ENCODE results near the gene TP73. TPM values are rescaled to one million over a fixed set of nuclear protein-coding genes. Genes with fewer than 3 reads are reported as not detected.

The TP73 gene
- total RNA-seq, 1 experiment from 2014 or later, result 11.9 TPM

DNA sequence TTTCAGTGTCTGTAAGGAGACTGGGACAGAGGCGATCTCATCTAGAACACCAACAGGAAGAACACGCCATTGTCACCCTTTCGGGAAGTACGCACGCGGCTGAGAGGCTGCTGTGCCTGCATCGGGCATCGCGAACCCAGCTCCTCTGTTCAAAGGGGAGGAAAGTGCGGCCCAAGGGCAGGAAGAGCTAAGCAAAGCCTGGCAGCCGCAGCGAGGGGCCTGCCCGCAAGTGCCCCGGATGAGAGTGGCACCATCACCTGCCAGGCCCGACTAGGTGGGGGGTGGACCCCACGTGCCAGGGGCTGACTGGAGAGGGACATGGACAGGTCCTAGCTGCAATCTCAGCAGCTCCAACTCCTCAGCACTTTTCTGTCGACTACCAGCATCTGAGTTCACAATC, 20.0 kb upstream of the TP73 start:
- Histone ChIP-seq H3K4me3 (ENCODE audit: low read depth, low read length) (no peak overlapping the region), H3K36me3 (ENCODE audit: control insufficient read depth, insufficient read depth, low read length) (peaks cover 3% of the 10 kb centered on the region), H3K27me3 (replicated peaks; ENCODE audit: control insufficient read depth, insufficient read depth, low read length) (no peaks in the 10 kb centered on the region), H3K9me3 (no peaks in the 10 kb centered on the region), H3K4me1 (no peaks in the 10 kb centered on the region)
- H3K4me1 Mint-ChIP-seq (ENCODE audit: low read depth, unreplicated experiment), result no peaks in the 10 kb centered on the region
- no TSS peak for BruUV-seq (replicated peaks)
- TF ChIP-seq, protein P1, sequence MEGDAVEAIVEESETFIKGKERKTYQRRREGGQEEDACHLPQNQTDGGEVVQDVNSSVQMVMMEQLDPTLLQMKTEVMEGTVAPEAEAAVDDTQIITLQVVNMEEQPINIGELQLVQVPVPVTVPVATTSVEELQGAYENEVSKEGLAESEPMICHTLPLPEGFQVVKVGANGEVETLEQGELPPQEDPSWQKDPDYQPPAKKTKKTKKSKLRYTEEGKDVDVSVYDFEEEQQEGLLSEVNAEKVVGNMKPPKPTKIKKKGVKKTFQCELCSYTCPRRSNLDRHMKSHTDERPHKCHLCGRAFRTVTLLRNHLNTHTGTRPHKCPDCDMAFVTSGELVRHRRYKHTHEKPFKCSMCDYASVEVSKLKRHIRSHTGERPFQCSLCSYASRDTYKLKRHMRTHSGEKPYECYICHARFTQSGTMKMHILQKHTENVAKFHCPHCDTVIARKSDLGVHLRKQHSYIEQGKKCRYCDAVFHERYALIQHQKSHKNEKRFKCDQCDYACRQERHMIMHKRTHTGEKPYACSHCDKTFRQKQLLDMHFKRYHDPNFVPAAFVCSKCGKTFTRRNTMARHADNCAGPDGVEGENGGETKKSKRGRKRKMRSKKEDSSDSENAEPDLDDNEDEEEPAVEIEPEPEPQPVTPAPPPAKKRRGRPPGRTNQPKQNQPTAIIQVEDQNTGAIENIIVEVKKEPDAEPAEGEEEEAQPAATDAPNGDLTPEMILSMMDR (IDR thresholded peaks at IDR 0.05; ENCODE audit: insufficient read depth in 1 of 2, low read depth in 1 of 2, low read length in 1 of 2, severe bottlenecking in 1 of 2, unreplicated experiment in 1 of 2), result no peak
- peaks cover 20% of the 10 kb centered on the region for H3K36me3 Mint-ChIP-seq (ENCODE audit: insufficient read depth, unreplicated experiment)
- H3K27me3 Mint-ChIP-seq (ENCODE audit: insufficient read depth, unreplicated experiment), result no peaks in the 10 kb centered on the region
- H3K9me3 Mint-ChIP-seq (ENCODE audit: unreplicated experiment), result no peaks in the 10 kb centered on the region
- POLR2A ChIA-PET, result no interaction called here
- CTCF ChIA-PET, result no interaction called here
- intact Hi-C loops (cut with micrococcal nuclease; ENCODE audit: unreplicated experiment), result no loop called here
- H3K4me3 Mint-ChIP-seq (ENCODE audit: unreplicated experiment), result no peak overlapping the region
- no peak for DNase-seq
- H3K27ac Mint-ChIP-seq (ENCODE audit: unreplicated experiment), result no peak overlapping the region

DNA sequence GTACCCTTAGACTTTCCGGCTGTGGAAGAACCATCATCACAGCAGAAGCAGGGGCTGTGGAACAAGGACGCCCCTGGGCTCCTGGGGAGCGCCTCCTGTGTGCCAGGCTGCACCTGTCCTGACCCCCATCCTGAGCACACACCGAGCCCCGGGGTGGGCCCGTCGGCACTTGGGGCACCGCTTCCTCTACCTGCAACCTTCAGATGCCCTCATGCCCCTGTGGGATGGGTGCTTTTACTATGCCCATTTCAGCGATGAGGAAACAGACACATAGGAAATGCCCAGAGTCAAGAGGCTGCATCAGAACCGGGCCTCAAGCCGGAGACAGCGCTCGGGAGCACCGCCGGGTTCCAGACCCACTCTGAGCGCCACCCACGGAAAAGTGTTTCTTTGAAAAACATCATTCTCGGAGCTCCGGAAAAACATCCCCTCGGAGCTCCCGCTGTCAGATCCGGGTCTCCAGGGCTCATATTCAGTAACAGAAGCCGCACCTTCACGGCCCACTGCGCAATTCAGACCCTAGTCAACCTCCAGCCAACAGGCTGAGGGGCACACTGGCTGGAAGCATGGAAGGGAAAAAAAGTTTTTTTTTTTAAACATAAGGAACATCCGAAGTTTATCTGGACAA, 19.5 kb upstream of the TP73 start:
- Histone ChIP-seq H3K36me3 (ENCODE audit: control insufficient read depth, insufficient read depth, low read length) (peaks cover 2% of the 10 kb centered on the region), H3K4me1 (no peaks in the 10 kb centered on the region), H3K9me3 (no peaks in the 10 kb centered on the region), H3K4me3 (ENCODE audit: low read depth, low read length) (no peak overlapping the region), H3K27me3 (replicated peaks; ENCODE audit: control insufficient read depth, insufficient read depth, low read length) (no peaks in the 10 kb centered on the region)
- intact Hi-C loops (cut with micrococcal nuclease; ENCODE audit: unreplicated experiment), result no loop called here
- no peaks in the 10 kb centered on the region for H3K27me3 Mint-ChIP-seq (ENCODE audit: insufficient read depth, unreplicated experiment)
- no peaks in the 10 kb centered on the region for H3K9me3 Mint-ChIP-seq (ENCODE audit: unreplicated experiment)
- peaks cover 18% of the 10 kb centered on the region for H3K36me3 Mint-ChIP-seq (ENCODE audit: insufficient read depth, unreplicated experiment)
- ChIA-PET POLR2A (no interaction called here), CTCF (no interaction called here)
- BruUV-seq (replicated peaks), result no TSS peak
- no peaks in the 10 kb centered on the region for H3K4me1 Mint-ChIP-seq (ENCODE audit: low read depth, unreplicated experiment)
- no peak overlapping the region for H3K4me3 Mint-ChIP-seq (ENCODE audit: unreplicated experiment)
- DNase-seq, result no peak
- no peak overlapping the region for H3K27ac Mint-ChIP-seq (ENCODE audit: unreplicated experiment)
- TF ChIP-seq, protein P1 (IDR thresholded peaks at IDR 0.05; ENCODE audit: insufficient read depth in 1 of 2, low read depth in 1 of 2, low read length in 1 of 2, severe bottlenecking in 1 of 2, unreplicated experiment in 1 of 2), result no peak

DNA sequence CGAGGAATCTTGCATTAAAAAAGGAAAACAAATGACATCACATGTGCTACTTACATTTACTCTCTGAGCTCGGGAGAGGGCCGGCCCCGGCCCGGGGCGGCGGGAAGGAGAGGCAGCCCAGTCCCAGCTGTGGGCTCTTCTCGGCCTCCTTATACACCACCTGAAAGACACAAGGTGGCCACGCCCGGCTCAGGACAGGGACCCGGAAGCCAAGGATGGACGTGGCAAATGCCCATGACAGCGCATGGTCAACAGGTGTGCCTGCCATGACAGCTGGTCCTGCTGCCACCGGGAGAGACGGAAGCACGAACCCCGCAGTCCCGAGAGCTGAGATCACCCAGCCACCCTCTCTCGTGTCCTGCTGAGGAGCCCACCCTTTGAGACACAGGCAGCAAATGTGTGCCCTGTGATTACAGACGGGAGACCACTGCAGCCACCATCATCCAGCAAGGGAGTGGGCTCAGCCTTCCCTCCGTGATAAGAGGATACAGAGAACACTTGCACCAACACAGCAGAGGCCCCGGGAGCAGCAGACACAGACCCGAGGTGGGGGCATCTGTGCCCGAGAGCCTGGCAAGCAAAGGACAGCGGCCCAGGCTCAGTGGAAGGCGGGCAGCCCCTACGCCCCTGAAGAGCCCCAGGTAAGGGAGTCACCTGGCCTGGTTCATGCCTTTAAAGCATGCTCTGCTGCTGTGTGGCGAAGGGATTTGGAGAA, 18.8 kb upstream of the TP73 start:
- H3K27me3 ChIP-seq (replicated peaks; ENCODE audit: control insufficient read depth, insufficient read depth, low read length), result no peaks in the 10 kb centered on the region
- intact Hi-C loops (cut with micrococcal nuclease; ENCODE audit: unreplicated experiment), result no loop called here
- BruUV-seq (replicated peaks), result no TSS peak
- H3K4me3 ChIP-seq (ENCODE audit: low read depth, low read length), result no peak overlapping the region
- Mint-ChIP-seq H3K4me1 (ENCODE audit: low read depth, unreplicated experiment) (no peaks in the 10 kb centered on the region), H3K4me3 (ENCODE audit: unreplicated experiment) (no peak overlapping the region), H3K9me3 (ENCODE audit: unreplicated experiment) (no peaks in the 10 kb centered on the region), H3K36me3 (ENCODE audit: insufficient read depth, unreplicated experiment) (peaks cover 11% of the 10 kb centered on the region), H3K27me3 (ENCODE audit: insufficient read depth, unreplicated experiment) (no peaks in the 10 kb centered on the region), H3K27ac (ENCODE audit: unreplicated experiment) (no peak overlapping the region)
- no peaks in the 10 kb centered on the region for H3K4me1 ChIP-seq
- no peak for DNase-seq
- ChIA-PET POLR2A (no interaction called here), CTCF (no interaction called here)
- H3K9me3 ChIP-seq, result no peaks in the 10 kb centered on the region
- TF ChIP-seq, protein P1 (IDR thresholded peaks at IDR 0.05; ENCODE audit: insufficient read depth in 1 of 2, low read depth in 1 of 2, low read length in 1 of 2, severe bottlenecking in 1 of 2, unreplicated experiment in 1 of 2), result no peak
- H3K36me3 ChIP-seq (ENCODE audit: control insufficient read depth, insufficient read depth, low read length), result no peaks in the 10 kb centered on the region; the same call in 1 of the 2 replicates
